HepG2 (cell line): ENCODE measurements around the gene RAB14. TPM values are rescaled to one million over a fixed set of nuclear protein-coding genes. Genes with fewer than 3 reads are reported as not detected.

Experiments
- ATAC-seq: fragments of 200-7000 bp; cut with Tn5 transposase; 3 replicates; pipeline ENCODE4 v1.9.1; 2020; ENCODE audit warnings: mild to moderate bottlenecking, moderate library complexity
- BruUV-seq: library from RNA; stranded (reverse); fragments of 400-500 nt; replicated peaks from 2 replicates; lab custom pipeline; 2021; lab: Mats Ljungman, UMichigan
- CTCF ChIA-PET: fragments of 300-600 bp; formaldehyde crosslinking; extraction: SDS; loops from one replicate; lab custom pipeline; 2021; ENCODE audit warnings: low total read pairs, inconsistent platforms, low intra/inter-chr PET ratio; lab: Yijun Ruan, JAX
- POLR2A ChIA-PET: fragments of 350-600 bp; sonication (Branson Sonifier 250); formaldehyde crosslinking; loops from one replicate; lab custom pipeline; 2020; ENCODE audit warnings: antibody characterized with exemption, inconsistent platforms; lab: Yijun Ruan, JAX
- DNase-seq: peaks from one replicate; pipeline ENCODE4 v3.0.0-alpha.2; 2015; ENCODE audit warnings: low spot score
- FAIRE-seq: peaks from 3 replicates; lab custom pipeline; 2011; peaks lifted over from hg19 to GRCh38; lab: Jason Lieb, UNC
- H2AFZ ChIP-seq: one replicate; pipeline ENCODE4 v1.6.1; 2011; ENCODE audit warnings: low read length, inconsistent platforms
- H3K27ac ChIP-seq: fragments of 300-600 bp; 3 replicates; pipeline ENCODE4 v1.8.0; 2011; ENCODE audit warnings: mixed run types, mild to moderate bottlenecking, mixed read lengths, low read length, inconsistent platforms; ENCODE audit not compliant: insufficient read depth; ENCODE audit errors: extremely low read length
- H3K27me3 ChIP-seq, 2 experiments: fragments of 200-600 bp in 1 of 2; 2 replicates in 1 of 2; 3 replicates in 1 of 2; pipeline versions ENCODE4 v1.6.0 to v1.8.0; 2011; ENCODE audit warnings: low read length in 2 of 2, mild to moderate bottlenecking in 2 of 2, moderate library complexity in 2 of 2, inconsistent platforms in 1 of 2; ENCODE audit not compliant: insufficient read depth in 2 of 2, control insufficient read depth in 1 of 2
- H3K36me3 ChIP-seq, 2 experiments: fragments of 200-600 bp in 1 of 2; replicated peaks in 1 of 2; 2 replicates in 1 of 2; 3 replicates in 1 of 2; pipeline versions ENCODE4 v1.5.1 to v1.8.0; 2011; ENCODE audit warnings: low read length in 2 of 2, inconsistent platforms in 1 of 2; ENCODE audit not compliant: insufficient read depth in 2 of 2, control insufficient read depth in 1 of 2
- H3K4me1 ChIP-seq: 2 replicates; pipeline ENCODE4 v1.5.1; 2012; ENCODE audit warnings: low read length, inconsistent platforms; ENCODE audit not compliant: insufficient read depth
- H3K4me2 ChIP-seq: 2 replicates; pipeline ENCODE4 v1.6.0; 2011; ENCODE audit warnings: low read depth, low read length, inconsistent platforms
- H3K4me3 ChIP-seq, 3 experiments: fragments of 200-600 bp in 1 of 3; sonication (generic), shearing (Covaris generic) in 1 of 3; replicated peaks in 1 of 3; 2 replicates each; pipeline ENCODE4 v1.5.1; 2011 to 2016; ENCODE audit warnings: low read length in 3 of 3, inconsistent platforms in 2 of 3, low read depth in 2 of 3, mild to moderate bottlenecking in 2 of 3, control low read depth in 1 of 3, mixed read lengths in 1 of 3; ENCODE audit not compliant: insufficient read depth in 1 of 3
- H3K79me2 ChIP-seq: one replicate; pipeline ENCODE4 v1.6.1; 2011; ENCODE audit warnings: low read length, inconsistent platforms; ENCODE audit not compliant: insufficient read depth
- H3K9ac ChIP-seq: 2 replicates; pipeline ENCODE4 v1.6.0; 2011; ENCODE audit warnings: mild to moderate bottlenecking, low read depth, low read length, inconsistent platforms; ENCODE audit not compliant: insufficient read depth
- H3K9me3 ChIP-seq: 2 replicates; pipeline ENCODE4 v1.5.1; 2012; ENCODE audit warnings: mild to moderate bottlenecking, low read length
- H4K20me1 ChIP-seq: 2 replicates; pipeline ENCODE4 v1.6.0; 2011; ENCODE audit warnings: inconsistent platforms, mild to moderate bottlenecking, low read length, moderate library complexity; ENCODE audit not compliant: insufficient read depth
- ATM ChIP-seq: fragments of 450-650 bp; IDR thresholded peaks from 2 replicates; pipeline ENCODE4 v1.7.1; 2017; ENCODE audit warnings: mild to moderate bottlenecking, borderline replicate concordance
- CHD2 ChIP-seq: IDR thresholded peaks from 2 replicates; pipeline ENCODE4 v1.6.1; 2011; ENCODE audit warnings: low read depth, low read length, improper control_type of control experiment
- GFI1 ChIP-seq: sonication (generic); formaldehyde crosslinking; IDR thresholded peaks from 2 replicates; pipeline ENCODE4 v1.5.0; 2020; ENCODE audit warnings: missing genetic modification reagents, mild to moderate bottlenecking, borderline replicate concordance
- MTA1 ChIP-seq: sonication (generic); formaldehyde crosslinking; IDR thresholded peaks from 2 replicates; pipeline ENCODE4 v1.4.0; 2020; ENCODE audit warnings: missing genetic modification reagents, mild to moderate bottlenecking, borderline replicate concordance
- NCOA2 ChIP-seq: sonication (generic); formaldehyde crosslinking; IDR thresholded peaks from 2 replicates; pipeline ENCODE4 v1.8.0; 2022; ENCODE audit warnings: inconsistent platforms
- SMAD3 ChIP-seq: sonication (generic); formaldehyde crosslinking; IDR thresholded peaks from 2 replicates; pipeline ENCODE4 v1.4.0; 2020; ENCODE audit warnings: missing genetic modification reagents
- TEAD3 ChIP-seq: optimal IDR thresholded peaks from 2 replicates; pipeline ENCODE3; 2016; ENCODE audit warnings: borderline replicate concordance
- ZNF12 ChIP-seq: sonication (generic); formaldehyde crosslinking; IDR thresholded peaks from 2 replicates; pipeline ENCODE4 v1.5.0; 2020; ENCODE audit warnings: missing genetic modification reagents
- ZNF205 ChIP-seq: IDR thresholded peaks from 2 replicates; pipeline ENCODE4 v1.6.1; 2018; ENCODE audit warnings: missing biosample characterization, missing genetic modification reagents
- ZNF552 ChIP-seq: sonication (generic); formaldehyde crosslinking; IDR thresholded peaks from 2 replicates; pipeline ENCODE4 v1.9.0; 2022; ENCODE audit warnings: missing genetic modification reagents, mild to moderate bottlenecking, borderline replicate concordance
- ZNF557 ChIP-seq: sonication (generic); formaldehyde crosslinking; IDR thresholded peaks from 2 replicates; pipeline ENCODE4 v1.4.0; 2020; ENCODE audit warnings: missing genetic modification reagents
- WGBS: methylation state at CpG from one replicate; pipeline ENCODE4 v1.1.6; 2017; ENCODE audit warnings: low lambda C conversion rate; 5-methylcytosine and 5-hydroxymethylcytosine counted together
- in situ Hi-C: cut with HindIII; loops from 2 replicates; pipeline ENCODE4 v1.10.0; 2017; ENCODE audit warnings: low pct_unique_long_range_greater_than_20kb; ENCODE audit not compliant: extremely low pct_ligation_motif_present
- intact Hi-C: fragments of 100-400 bp; cut with micrococcal nuclease; formaldehyde crosslinking; loops from one replicate; pipeline ENCODE4 v1.10.0; 2022; ENCODE audit not compliant: unreplicated experiment
- polyA plus RNA-seq, 8 experiments: library from polyadenylated mRNA; depleted of rRNA in 3 of 8; stranded (reverse) in 7 of 8; unstranded in 1 of 8; fragments of >200 nt; fragmentation: Illumina TruSeq in 4 of 8; extraction: Trizol in 4 of 8; gene quantifications; 2 replicates each; pipeline versions ENCODE4 v1.2.1 to v1.2.3, GENCODE V29; 2011 to 2016; ENCODE audit warnings: low read depth in 4 of 8, missing spikeins in 1 of 8, mixed read lengths in 1 of 8; ENCODE audit not compliant: insufficient read depth in 1 of 8
- total RNA-seq, 5 experiments: library from RNA; depleted of rRNA; stranded (reverse); fragments of >200 nt; fragmentation: Illumina TruSeq; extraction: Trizol; gene quantifications; 2 replicates each; pipeline ENCODE4 v1.2.3, GENCODE V29; 2016; ENCODE audit warnings: low read depth in 1 of 5
- TF ChIP-seq, protein P1 (sequence below): sonication (generic); formaldehyde crosslinking; IDR thresholded peaks from 2 replicates; pipeline ENCODE4 v1.4.0; 2020; ENCODE audit warnings: mild to moderate bottlenecking, missing genetic modification reagents
- TF ChIP-seq, protein P2 (sequence below): sonication (generic); formaldehyde crosslinking; IDR thresholded peaks from 2 replicates; pipeline ENCODE4 v1.8.0; 2022; ENCODE audit warnings: mild to moderate bottlenecking, missing genetic modification reagents, moderate library complexity

The RAB14 gene
- total and polyA plus RNA-seq, 2 of the 13 experiments (the other 11 are each of a cell fraction or from before 2014, with no cell fraction given), result 17.4 to 19.3 TPM

DNA sequence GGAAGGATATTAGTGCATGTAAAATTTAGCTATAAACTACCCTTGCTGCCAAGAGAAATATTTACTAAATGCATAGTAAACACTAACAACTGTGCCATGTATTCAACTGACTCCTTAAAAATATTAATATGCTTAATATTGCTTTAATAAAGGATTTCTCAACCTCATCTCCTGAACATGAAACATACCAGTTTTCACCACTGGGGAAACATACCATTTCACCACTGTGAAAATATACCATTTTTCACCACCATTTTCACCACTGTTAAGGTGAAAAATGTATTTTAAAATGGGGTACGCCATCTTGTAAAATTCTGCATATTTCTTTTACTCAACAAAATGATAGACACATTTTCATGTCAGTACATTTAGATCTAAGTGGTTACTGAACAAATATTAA is 4.5 kb downstream of the RAB14 start (continued):
- TF ChIP-seq, protein P1, sequence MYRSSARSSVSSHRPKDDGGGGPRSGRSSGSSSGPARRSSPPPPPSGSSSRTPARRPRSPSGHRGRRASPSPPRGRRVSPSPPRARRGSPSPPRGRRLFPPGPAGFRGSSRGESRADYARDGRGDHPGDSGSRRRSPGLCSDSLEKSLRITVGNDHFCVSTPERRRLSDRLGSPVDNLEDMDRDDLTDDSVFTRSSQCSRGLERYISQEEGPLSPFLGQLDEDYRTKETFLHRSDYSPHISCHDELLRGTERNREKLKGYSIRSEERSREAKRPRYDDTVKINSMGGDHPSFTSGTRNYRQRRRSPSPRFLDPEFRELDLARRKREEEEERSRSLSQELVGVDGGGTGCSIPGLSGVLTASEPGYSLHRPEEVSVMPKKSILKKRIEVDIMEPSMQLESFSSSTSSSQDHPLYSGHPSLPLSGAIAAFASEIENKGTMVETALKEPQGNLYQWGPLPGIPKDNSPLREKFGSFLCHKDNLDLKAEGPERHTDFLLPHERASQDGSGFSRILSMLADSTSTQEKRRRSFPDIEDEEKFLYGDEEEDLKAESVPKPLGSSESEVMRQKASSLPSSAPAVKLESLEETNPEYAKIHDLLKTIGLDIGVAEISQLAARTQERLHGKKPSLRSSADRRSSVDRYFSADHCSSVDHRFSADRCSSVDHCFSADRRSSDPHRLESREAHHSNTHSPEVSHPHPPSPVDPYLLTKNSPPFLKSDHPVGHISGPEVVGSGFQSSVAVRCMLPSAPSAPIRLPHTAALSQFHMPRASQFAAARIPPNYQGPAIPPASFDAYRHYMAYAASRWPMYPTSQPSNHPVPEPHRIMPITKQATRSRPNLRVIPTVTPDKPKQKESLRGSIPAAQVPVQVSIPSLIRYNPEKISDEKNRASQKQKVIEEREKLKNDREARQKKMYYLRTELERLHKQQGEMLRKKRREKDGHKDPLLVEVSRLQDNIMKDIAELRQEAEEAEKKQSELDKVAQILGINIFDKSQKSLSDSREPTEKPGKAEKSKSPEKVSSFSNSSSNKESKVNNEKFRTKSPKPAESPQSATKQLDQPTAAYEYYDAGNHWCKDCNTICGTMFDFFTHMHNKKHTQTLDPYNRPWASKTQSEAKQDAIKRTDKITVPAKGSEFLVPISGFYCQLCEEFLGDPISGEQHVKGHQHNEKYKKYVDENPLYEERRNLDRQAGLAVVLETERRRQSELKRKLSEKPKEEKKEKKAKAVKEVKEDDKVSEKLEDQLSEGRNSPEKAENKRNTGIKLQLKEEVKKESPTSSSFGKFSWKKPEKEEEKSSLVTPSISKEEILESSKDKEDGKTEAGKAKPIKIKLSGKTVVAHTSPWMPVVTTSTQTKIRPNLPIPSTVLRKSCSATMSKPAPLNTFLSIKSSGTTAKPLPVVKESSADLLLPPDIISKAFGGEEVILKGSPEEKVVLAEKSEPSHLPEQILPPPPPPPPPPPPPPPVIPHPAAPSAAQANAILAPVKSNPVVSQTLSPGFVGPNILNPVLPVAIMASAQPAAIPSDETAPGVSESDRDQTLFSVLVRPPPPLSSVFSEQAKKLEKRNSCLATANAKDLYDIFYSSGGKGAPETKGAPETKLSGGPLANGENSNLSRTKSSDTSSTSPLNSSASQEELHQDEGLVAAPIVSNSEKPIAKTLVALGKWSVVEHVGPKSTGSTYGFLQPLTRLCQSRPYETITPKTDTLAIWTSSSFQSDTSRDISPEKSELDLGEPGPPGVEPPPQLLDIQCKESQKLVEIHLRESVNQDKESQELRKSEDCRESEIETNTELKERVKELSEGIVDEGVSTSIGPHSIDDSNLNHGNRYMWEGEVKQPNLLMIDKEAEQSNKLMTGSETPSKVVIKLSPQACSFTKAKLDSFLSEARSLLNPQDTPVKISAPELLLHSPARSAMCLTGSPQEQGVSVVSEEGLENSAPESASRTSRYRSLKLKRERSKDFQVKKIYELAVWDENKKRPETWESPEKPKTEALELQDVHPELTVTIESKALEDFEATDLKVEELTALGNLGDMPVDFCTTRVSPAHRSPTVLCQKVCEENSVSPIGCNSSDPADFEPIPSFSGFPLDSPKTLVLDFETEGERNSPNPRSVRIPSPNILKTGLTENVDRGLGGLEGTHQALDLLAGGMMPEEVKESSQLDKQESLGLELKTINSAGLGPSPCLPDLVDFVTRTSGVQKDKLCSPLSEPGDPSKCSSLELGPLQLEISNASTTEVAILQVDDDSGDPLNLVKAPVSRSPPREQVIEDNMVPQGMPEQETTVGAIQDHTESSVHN, result no peak
- TF ChIP-seq NCOA2, result no peak
- no peak for TF ChIP-seq TEAD3 (CRISPR knock-in tag)
- TF ChIP-seq ZNF12 (CRISPR knock-in tag), result no peak
- TF ChIP-seq, all 625 proteins: peak for 0

DNA sequence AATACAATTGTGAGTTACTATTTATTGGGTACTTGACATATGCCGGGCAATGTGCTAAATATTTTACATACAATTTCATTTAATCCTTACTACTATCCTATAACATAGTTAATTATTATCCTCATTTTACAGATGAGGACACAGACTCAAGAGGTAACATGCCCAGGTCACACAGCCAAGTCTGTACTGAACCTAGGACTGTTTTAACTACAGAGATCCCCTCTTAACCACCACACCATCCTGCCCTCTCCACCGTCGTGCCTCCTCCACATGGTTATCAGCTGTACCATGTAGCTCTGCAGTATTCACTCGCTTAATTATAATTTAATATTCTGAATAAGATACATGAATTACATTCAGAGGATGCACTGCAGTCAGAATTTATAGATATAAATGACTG is 5.3 kb downstream of the RAB14 start:
- Histone ChIP-seq H2AFZ (no peak overlapping the region), H3K27ac (peak overlapping the region; percentile 34), H3K27me3 (no peaks in the 10 kb centered on the region; a peak in 1 of 5 replicates), H4K20me1 (peaks cover 77% of the 10 kb centered on the region), H3K4me3 (peak overlapping the region in 1 of 3 experiments; percentile 10; a peak in 2 of 6 replicates), H3K9me3 (no peaks in the 10 kb centered on the region), H3K4me2 (peak overlapping the region; percentile 89), H3K4me1 (peaks cover 77% of the 10 kb centered on the region), H3K9ac (no peak overlapping the region), H3K79me2 (peaks cover 100% of the 10 kb centered on the region), H3K36me3 (no peaks in the 10 kb centered on the region)
- no TSS peak for BruUV-seq
- WGBS, result 14% methylated on average over 4 of the region's 4 CpGs
- in situ Hi-C loops (no loop called here), intact Hi-C loops (loop anchor here (5.0 kb wide), 1 partner anchor 64 kb away; no protein-coding TSS in a partner anchor)
- FAIRE-seq (no peak), ATAC-seq (peak; percentile 71), DNase-seq (no peak)
- POLR2A ChIA-PET, result no interaction called here
- CTCF ChIA-PET, result no interaction called here
- TF ChIP-seq ZNF552 (CRISPR knock-in tag) (no peak), CHD2 (no peak), ZNF205 (CRISPR knock-in tag) (peak; percentile 65), ATM (no peak), ZNF557 (CRISPR knock-in tag) (no peak), SMAD3 (CRISPR knock-in tag) (no peak), GFI1 (CRISPR knock-in tag) (no peak), MTA1 (CRISPR knock-in tag) (no peak)
- TF ChIP-seq, protein P2, sequence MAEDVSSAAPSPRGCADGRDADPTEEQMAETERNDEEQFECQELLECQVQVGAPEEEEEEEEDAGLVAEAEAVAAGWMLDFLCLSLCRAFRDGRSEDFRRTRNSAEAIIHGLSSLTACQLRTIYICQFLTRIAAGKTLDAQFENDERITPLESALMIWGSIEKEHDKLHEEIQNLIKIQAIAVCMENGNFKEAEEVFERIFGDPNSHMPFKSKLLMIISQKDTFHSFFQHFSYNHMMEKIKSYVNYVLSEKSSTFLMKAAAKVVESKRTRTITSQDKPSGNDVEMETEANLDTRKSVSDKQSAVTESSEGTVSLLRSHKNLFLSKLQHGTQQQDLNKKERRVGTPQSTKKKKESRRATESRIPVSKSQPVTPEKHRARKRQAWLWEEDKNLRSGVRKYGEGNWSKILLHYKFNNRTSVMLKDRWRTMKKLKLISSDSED (CRISPR knock-in tag), result no peak
